GM23338 (cell line): ENCODE results near the gene RNF225.

ENCODE experiments used
- CTCF ChIP-seq, 2 experiments: fragments of 200-600 bp in 1 of 2; sonication (generic) in 1 of 2; conservative IDR thresholded peaks; 2 replicates each; pipeline versions ENCODE4 v1.5.1 to v1.6.1; 2016 to 2017; ENCODE audit warnings: antibody characterized with exemption in 2 of 2, low read depth in 2 of 2, mild to moderate bottlenecking in 2 of 2, moderate library complexity in 1 of 2
- EZH2 ChIP-seq: fragments of 200-600 bp; sonication (generic); IDR thresholded peaks from one replicate; pipeline ENCODE4 v1.8.0; 2017; ENCODE audit warnings: antibody characterized with exemption, mild to moderate bottlenecking, low read depth; ENCODE audit not compliant: unreplicated experiment
- EZH2phosphoT487 ChIP-seq: fragments of 200-600 bp; sonication (generic); IDR thresholded peaks from one replicate; pipeline ENCODE4 v1.8.1; 2018; ENCODE audit warnings: antibody characterized with exemption; ENCODE audit not compliant: unreplicated experiment
- JUNB ChIP-seq: IDR thresholded peaks from one replicate; pipeline ENCODE4 v1.6.1; 2016; ENCODE audit warnings: antibody characterized with exemption; ENCODE audit not compliant: unreplicated experiment
- NANOG ChIP-seq: IDR thresholded peaks from 2 replicates; pipeline ENCODE4 v1.6.1; 2016; ENCODE audit warnings: antibody characterized with exemption, borderline replicate concordance
- POLR2AphosphoS5 ChIP-seq: IDR thresholded peaks from 2 replicates; pipeline ENCODE4 v1.6.1; 2016; ENCODE audit warnings: antibody characterized with exemption, low read depth
- REST ChIP-seq: IDR thresholded peaks from one replicate; pipeline ENCODE4 v1.6.1; 2018; ENCODE audit warnings: antibody characterized with exemption; ENCODE audit not compliant: unreplicated experiment
- ZNF331 ChIP-seq: fragments of 250-450 bp; sonication (Bioruptor Pico); IDR thresholded peaks from 2 replicates; pipeline ENCODE4 v1.5.0; 2020; ENCODE audit warnings: low read depth, mild to moderate bottlenecking, moderate library complexity
- ZNF462 ChIP-seq: fragments of 250-450 bp; sonication (Bioruptor Pico); IDR thresholded peaks from 2 replicates; pipeline ENCODE4 v1.5.0; 2020; ENCODE audit warnings: mild to moderate bottlenecking, moderate library complexity

GRCh38 chr19:58381460-58382212 is 13.8 kb upstream of the RNF225 start:
- TF ChIP-seq CTCF (conservative IDR thresholded peaks at IDR 0.05; ENCODE audit: low read depth in 2 of 2) (no peak), REST (no peak), POLR2AphosphoS5 (no peak), EZH2phosphoT487 (no peak), ZNF462 (CRISPR knock-in tag) (no peak), NANOG (no peak), EZH2 (no peak), JUNB (no peak), ZNF331 (no peak)
